ENCODE results near the gene PRPF8.
"Not testable (repeated sequence)": the region's sequence is repeated elsewhere in the genome, so short reads cannot be mapped to it uniquely, and the experiment has no call there.

The PRPF8 gene

DNA sequence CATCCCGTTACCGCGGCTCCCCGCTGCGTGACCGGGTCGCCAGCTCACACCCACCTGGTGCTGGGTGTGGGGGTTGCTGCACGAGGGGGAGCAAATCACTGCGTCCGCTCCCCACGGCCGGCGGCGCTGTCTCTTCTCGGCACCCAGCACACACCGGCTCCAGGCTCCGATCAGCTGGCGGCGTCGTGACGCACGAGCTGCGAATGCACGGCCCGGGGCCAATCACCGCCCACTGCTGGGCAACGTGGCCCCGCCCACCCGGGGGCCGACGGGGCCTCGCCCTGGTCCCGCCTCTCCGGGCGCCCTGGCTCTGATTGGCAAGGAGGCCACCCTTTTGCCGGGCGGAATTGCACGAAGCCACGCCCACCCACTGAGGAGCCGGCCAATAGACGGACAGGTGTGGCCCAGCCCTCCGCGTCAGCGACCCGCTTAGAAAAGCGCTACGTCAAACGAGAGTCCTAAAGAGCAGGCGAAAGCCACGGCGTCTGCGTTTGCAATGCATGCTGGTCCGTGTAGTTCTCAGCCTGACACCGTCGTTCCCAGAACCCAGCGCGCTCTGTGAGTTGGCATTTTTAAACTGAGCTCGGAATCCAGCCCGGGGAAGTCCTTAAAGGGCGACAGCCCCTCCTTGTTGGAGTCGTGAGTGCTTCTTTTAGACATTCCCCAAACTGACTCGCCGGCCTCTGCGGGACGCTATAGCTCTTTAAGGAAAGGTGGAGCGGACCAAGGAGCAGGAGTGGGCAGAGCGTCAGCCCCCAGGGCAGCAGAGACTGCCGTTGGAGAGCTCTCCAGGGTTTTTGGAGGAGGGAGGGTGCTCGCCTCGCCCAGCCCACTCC, 31.6 kb upstream of the PRPF8 start:
- peak; percentile 96 to 99 (median 98) for DNase-seq

DNA sequence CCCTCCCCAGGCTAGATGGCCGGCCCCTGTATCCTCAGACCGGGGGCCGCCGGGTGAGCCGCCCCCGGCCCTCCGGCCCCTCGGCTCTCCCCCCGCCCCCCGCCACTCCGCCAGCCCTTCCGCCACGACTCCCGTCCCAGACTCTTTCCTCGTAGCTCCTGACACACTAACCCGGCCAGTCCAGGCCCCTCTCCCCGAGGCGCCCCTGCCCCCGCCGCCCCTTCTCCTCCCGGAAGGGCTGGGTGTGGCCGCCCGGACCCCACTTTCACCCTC, 31.1 kb upstream of the PRPF8 start:
- no peak for DNase-seq

DNA sequence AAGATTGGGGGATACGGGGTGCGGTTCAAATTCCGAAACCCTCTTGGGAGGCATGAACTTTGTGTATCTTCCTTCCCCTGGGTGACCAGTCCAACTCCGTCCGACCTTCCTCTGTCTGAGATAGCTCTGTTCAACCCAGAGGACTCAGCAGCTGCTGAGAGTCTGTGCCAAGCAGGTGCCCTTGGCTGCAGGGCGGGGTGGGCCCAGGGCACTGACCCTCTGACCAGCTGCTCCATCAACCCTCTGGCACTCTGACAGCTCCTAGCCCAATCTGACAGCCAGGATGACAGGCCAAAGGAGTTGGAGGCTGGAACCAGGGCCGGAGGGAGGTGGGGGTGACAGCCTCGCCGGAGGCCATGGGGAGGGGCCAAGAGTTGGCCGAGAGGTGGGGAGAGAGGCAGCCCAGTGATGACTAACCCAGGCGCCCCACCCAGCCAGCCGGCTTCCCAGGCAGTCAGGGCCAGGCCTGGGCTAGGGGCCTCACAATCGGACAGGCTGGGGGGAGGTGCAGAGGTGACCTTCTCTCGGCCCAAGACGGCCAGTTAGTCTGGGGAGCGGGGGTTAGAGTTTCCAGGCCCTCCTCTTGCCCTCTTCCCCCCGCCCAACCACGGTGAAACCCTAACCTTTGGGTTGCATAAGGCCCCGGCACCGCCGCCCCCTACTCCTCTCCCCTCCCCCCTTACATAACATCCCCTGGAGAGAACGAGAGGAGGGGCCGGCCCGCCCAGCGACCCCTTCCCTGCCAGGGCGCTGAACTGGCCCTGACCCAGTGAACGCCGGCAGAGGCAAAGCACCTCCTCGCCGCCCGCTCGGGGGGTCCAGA, 30.5 kb upstream of the PRPF8 start:
- no peak for DNase-seq

DNA sequence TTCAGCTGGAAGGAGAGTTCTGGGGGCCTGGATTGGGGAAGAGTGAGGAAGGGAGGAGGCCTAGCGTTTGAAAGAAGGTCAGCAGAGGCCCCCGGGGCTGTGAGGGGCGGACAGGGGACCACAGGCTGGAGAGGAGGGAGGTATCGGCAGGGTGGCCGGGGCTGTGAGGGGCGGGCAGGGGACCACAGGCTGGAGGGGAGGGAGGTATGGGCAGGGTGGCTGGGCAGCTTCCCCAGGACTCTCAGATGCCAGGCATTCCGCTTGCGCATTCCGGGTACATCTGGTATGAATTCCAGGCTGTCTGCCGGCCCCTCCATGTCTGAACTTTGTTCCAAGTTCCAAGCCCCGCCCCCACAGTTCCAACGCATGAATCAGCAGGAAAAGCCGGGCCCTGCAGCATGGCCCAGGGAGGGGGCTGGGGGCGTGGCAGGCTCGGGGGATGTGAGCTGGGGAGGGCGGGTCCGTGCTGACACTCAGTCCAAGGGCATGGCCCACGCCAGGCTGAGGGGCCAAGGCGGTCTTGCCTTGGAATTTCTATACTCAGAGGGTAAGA, 29.8 kb upstream of the PRPF8 start:
- peak in 1 of 3 experiments; percentile 2 for DNase-seq

DNA sequence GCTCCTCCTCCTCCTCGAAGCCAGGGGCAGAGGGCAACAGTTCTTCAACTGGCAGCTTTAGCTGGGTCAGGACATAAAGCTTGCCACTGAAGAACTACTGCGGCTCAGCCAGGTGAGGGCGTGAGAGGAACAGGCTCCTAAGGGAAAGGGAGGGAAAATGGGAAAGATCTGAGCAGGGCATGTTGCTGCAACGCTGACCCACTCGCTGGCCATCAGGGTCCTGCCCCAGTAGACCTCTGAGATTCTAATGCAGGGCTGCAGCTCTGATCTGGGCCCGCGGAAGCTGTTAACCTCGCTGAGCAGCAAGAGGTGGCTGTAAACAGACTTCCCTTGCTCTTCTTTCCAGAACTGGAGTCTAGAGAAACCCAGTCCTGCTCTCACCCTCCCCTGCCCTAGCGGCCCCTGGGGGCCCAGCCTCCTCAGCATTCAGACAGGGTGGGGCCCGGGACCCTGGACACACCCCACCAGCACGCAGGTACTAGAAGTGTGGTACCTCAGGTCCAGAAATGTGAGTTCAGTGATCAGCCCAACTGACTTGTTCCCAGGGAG, 29.3 kb upstream of the PRPF8 start:
- DNase-seq: peak in 1 of 3 experiments; percentile 4

DNA sequence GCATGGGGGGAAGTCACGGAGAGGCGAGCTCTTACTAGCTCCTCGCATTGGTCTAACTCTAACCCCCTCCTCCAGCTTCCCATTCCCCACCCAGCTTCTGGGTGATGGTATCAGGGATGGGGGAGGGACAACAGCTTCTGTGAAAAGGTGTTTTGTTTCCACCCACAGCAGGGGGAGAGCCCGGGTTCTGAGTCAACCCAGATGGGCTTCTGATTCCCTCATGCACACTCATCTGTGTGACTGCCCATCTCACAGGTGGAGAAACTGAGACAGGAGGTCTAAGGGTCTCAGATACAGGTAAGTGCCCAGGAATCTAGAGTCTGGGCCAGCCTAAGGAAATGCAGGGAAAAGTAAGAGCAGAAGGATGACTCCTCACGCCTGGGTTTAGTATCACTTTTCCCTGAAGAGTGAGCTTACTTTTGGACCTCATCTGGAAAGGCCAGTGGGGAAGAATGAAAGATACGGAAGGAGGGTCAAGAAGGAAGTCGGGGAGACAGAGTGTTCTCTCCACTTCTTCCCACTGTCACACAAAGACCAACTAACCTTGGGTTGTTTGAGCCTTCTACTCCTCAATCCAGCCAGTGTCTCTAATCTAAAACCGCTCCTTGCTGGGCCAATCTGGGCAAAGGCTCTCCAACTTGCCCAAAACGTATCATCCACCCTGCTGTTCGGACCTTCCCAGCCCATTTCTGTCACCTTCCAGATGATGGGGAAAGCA, 28.7 kb upstream of the PRPF8 start:
- DNase-seq: no peak

DNA sequence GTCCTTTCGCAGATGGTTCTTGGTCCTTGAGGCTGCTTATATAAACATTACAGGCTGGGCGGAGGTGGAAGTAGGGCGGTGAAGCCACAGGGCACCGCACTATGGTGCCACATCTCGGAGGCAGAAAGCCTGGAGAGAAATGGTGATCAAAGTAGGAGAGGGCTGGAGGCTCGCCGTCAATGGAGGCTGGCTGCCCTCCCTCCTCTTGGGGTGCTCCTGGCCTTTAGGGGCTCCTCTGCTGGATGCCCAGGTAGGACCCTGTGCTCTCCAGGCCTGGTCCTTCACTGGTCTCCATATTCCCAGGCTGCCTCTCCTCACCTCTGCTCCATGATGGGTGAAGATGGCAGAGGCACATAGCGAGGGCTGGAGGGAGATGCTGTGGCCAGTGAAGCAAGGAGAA, 27.6 kb upstream of the PRPF8 start:
- no peak for DNase-seq

DNA sequence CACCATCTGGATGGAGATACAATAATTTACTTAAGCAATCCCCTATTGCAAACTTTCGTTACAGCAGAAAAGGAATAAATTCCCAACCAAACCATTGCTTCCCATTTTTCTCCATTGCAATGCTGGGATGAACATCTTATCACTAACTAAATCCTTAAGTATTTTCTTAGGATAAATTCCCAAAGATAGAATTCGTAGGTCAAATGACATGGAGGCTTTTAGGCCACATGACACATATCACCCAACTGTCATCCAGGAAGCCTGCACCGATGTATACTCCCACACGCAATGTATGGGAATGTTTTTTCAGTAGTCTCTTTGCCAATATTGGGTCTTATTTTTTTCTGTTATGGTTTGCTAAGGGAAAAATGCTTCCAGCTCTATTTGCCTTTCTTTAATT, 27.1 kb upstream of the PRPF8 start:
- DNase-seq: no peak

DNA sequence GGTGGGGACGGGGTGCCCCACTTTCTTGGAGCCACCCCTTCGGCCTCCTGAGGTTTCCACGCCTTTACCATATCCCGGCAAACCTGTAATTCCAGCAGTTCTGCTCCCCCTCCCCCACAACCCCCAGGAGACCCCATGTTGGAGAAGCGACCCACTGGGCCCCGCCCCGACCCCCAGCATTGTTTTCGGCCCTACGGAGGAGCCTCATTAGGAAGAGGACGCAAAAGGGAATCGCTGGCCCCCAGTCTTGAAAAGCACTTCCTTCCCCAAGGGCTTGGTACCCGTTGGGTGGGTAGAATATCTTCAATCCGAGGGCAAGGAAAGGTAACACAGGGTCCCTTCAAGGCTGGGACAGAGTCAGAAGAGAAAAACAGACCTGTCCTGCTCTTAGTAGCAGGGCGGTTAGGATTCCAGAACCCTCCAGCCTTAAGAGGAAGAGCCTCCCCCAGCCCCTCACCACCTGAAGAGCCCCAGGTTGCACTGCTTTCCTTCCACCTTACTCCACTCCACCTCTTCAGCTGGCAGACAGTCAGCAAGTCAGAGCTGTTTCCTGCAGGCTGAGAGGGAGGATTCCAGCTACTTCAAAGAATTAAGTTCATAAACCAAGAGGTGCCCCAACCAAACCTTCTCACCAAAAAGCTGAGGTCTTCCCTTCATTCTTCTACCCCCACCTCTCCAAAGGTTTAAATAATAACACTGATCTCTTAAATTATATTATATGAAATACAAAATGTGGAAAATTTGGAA, 26.3 kb upstream of the PRPF8 start:
- no peak for DNase-seq

DNA sequence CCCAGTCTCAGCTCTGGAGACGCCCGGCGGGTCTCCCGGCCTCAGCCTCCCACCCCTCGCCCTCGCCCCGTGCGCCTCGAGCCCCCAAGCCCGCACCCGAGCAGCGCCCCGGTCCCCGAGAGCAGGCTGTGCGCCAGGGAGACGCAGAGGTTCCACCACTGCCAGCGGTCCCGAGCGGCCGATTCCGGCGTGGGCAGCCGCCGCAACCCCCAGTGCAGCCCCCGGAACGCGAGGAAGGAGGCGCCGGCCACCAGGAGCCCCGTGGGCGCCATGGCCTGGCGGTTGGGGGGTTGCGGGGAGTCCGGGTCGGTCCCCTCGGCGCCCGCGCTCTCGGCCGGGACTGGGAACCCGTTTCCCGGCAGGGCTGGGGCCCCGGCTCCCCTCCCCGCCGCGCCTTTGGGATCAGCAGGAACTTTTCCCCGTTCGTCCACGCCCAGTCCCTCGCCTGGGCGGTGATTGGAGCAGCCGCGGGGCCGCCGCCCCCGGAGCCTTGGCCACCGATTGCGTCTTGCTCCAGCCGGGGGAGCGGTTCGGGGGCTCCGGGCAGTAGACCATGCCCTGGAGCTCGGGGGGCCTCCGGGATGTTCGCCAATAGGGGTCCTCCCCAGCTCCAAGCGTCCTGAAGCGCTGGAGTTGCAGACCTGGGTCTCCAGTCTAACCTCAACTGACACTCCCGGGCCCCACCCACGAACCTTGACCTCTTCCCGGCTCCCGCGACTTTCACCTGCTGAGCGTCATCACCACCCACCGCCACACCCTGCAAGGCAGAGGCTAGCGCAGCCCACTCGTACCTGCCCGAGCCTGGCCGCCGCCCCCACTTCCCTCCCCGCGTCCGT, 25.5 kb upstream of the PRPF8 start, which contains the start of gene TLCD2:
Gene TLCD2 (minus strand): TSS at position 407 of the 836 bp plus-strand sequence. CDS start 135 bp downstream, at position 272.
- DNase-seq: peak in 2 of 3 experiments; percentile 15 to 16

DNA sequence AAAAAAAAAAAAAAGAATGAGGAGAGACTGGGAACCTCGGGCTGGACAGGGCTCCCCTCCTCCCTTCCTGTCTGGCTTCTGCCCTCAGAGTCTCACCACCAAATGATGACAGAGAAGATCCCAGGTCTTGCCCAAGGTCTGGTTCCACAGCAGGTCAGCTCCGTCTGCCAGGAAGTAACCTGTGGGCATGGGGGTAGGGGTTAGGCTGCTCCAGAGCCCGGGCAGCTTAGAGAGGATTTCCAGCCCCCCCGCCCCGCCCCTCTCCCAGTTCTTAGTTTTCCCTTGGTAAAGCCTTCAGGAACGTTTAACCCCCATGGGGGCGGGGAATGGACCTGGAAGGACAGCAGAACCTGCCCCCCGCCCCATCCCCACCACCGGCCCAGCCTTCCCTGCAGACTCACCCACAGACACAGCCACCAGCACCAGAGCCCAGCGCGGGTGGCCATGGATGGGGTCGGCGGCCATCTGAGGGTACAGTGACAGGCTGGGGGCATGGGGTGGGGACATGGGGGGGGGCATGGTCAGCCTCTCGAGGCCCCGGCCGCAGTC, 24.8 kb upstream of the PRPF8 start:
- no peak for DNase-seq

DNA sequence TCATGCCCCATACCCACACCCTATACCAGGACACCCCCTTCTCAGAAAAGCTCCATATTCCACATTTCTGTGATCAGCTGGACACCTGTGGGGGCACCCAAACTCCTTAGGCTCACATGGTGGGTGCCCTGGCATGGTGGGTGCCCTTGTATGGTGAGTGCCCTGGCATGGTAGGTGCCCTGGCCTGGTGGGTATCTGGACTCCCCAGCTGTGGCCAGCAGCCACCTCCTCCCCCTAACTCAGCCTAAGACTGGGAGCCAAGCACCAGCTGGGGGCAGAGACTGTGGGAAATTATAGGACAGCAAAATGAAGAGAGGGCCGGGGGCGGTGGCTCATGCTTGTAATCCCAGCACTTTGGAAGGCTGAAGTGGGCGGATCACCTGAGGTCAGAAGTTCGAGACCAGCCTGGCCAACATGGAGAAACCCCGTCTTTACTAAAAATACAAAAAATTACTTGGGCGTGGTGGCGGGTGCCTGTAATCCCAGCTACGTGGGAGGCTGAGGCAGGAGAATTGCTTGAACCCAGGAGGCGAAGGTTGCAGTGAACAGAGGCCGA, 24.2 kb upstream of the PRPF8 start:
- DNase-seq: not testable (repeated sequence)

DNA sequence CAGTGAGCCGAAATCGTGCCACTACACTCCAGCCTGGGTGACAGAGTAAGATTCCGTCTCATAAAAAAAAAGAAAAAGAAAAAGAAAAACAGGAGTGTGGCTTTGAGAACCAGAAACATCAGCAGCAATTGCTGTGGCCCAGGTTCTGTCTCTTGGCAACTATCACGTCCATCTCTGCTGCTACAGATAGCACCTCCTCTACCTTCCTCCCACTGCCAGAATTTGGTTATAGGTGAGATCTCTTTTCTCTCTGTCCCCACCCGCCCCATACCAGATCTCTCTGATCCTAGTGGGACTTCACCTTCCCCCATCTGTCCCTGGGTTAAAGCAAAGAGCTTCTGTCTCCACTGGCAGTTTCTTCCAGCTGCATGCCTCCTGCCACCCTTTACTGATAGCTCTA, 22.4 kb upstream of the PRPF8 start:
- no peak for DNase-seq

DNA sequence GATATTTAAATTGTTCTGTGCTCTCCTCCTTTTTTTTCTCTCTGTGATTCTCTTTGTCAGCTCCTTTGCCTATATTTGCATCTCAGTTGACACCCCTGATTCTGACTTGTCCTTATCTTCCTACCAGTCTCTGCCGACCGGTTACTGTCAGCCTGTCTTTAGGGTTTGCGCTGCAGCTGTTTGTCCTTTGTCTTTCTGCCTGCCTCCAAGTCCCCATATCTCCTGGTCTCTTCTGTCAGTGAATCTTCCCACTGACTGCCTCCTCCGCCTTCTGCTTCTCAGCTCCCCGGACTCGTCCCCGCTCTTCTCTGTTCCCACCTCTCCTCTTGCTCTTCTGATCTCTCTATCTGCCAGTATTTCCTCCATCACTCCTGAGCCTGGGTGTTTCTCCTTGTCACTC, 20.3 kb upstream of the PRPF8 start:
- DNase-seq: no peak

DNA sequence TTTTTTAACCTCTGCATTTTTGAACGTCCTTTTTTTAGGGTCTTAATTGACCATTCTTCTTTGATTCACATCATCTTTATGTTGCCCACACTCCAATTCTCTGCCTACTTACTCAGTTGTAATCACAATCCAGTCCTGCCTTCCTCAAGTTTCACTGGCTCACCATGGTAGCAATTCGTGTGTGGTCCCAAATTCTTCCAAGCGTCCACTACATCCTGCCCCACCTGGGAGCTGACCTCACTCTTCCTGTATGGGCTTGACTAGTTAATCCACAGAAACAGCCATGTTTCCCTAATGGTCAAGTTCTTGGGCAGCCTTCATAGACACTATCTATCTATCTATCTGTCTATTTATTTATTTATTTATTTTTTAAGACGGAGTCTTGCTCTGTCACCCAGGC, 18.4 kb upstream of the PRPF8 start:
- no peak for DNase-seq

DNA sequence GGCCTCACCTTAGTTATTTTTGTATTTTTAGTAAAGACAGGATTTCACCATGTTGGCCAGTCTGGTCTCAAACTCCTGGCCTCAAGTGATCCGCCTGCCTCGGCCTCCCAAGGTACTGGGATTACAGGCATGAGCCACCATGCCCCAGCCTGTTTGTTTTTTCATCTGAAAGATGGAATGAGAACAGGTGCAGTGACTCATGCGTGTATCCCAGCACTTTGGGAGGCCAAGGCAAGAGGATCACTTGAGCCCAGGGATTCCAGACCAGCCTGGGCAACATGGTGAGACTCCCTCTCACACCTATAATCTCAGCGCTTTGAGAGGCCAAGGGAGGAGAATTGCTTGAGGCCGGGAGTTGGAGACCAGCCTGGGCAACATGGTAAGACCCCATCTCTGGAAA, 15.2 kb upstream of the PRPF8 start:
- DNase-seq: not testable (repeated sequence)

DNA sequence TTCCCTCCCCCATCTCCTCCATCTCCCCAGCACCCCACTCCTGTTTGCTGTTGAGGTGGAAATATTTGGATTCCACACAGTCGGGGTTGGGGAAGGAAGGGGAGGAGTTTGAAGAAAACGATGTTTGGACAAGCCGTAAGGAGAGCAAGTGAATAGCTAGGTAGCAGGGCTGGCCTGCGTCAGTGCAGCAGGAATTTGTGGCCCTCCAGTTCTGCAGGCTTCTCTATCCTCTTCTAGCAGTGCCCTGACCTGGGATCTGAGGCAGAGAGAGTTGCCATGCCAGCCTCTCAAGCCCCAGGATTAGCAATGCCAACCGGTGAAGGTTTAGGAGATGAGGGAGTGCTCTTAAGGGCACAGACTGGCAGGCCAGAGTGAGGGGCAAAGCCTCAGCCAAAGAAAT, 13.0 kb upstream of the PRPF8 start:
- DNase-seq: no peak

DNA sequence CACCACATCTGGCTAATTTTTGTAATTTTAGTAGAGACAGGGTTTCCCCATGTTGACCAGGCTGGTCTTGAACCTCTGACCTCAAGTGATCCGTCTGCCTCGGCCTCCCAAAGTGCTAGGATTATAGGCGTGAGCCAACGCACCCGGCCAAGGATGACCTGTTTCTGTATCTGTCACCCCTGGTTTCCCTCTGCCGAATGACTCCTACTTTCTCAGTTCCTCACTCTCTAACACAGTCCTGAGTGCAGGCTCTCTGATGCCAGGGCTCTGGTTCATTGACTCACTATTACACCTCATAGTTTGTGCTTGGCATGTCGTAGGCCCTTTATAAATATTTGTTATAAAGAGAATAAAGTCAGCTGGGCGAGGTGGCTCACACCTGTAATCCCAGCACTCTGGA, 10.7 kb upstream of the PRPF8 start:
- no peak for DNase-seq

DNA sequence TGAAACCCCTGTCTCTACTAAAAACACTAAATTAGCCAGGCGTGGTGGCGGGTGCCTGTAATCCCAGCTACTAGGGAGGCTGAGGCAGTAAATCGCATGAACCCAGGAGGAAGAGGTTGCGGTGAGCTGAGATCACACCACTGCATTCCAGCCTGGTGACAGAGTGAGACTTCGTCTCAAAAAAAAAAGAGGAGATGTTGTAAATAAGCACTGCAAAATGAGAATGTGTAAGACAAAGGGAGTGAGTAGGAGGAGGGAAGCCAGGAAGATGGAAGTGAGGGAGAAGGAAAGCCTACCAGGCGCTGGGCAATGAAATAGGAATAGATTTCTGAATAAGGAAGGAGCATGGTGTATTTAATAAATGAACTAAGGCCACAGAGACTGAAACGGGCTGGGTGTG, 8.7 kb upstream of the PRPF8 start:
- no peak for DNase-seq

DNA sequence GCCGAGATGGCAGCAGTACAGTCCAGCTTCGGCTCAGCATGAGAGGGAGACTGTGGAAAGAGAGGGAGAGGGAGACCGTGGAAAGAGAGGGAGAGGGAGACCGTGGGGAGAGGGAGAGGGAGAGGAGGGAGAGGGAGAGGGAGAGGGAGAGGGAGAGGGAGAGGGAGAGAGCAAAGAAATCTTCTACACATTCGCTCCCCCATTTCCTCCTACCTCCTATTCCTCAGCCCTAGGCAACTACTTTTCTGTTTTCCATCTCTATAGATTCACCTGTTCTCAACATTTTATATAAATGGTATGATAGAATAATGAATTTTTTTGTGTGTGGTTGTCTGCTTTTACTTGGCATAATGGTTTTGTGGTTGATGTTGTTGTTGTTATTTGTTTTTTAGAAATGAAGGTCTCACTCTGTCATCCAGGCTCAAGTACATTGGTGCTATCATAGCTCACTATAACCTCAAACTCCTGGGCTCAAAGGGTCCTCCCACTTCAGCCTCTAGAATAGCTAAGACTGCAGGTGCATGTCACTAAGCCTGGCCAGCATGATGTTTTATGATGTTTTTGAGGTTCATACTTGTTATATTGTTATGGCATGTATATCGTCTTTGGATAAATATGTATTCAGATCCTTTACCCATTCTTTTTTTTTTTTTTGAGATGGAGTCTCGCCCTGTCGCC, 6.0 kb upstream of the PRPF8 start:
- no peak for DNase-seq

Data from NCI-H1417 (cell line).